ENCODE measurements around the gene GGA1.

The GGA1 gene

GRCh38 chr22:37679670-37680069 is 71.0 kb downstream of the GGA1 start:
- TF ChIP-seq CTCF (IDR thresholded peaks at IDR 0.05; ENCODE audit: insufficient read depth, missing control alignments) = no peak
- DNase-seq (ENCODE audit: insufficient read length, low spot score) (no peak), FAIRE-seq (no peak)

- TF ChIP-seq CTCF (IDR thresholded peaks at IDR 0.05; ENCODE audit: insufficient read depth, missing control alignments) = no peak
- FAIRE-seq (no peak), DNase-seq (ENCODE audit: insufficient read length, low spot score) (no peak)
Measured at GRCh38 chr22:37680191-37680851, 71.7 kb downstream of the GGA1 start.

- DNase-seq (ENCODE audit: insufficient read length, low spot score) = no peak
- FAIRE-seq = no peak
- TF ChIP-seq CTCF (IDR thresholded peaks at IDR 0.05; ENCODE audit: insufficient read depth, missing control alignments) = no peak
Measured at GRCh38 chr22:37681001-37681424, 72.4 kb downstream of the GGA1 start.

- no peak for DNase-seq (ENCODE audit: insufficient read length, low spot score)
- FAIRE-seq = no peak
- TF ChIP-seq CTCF (IDR thresholded peaks at IDR 0.05; ENCODE audit: insufficient read depth, missing control alignments) = peak; percentile 67
Measured at GRCh38 chr22:37681556-37682049, 73.0 kb downstream of the GGA1 start.
